Dedifferentiated amniotic fluid mesenchymal stem cell (primary cell): Measurements from ENCODE around the gene TFG.
A peak's percentile ranks its signal among the peaks of the same experiment; 100 is the strongest.
"Not testable (repeated sequence)": the region's sequence is repeated elsewhere in the genome, so short reads cannot be mapped to it uniquely, and the experiment has no call there.

ENCODE experiments used
- DNase-seq: peaks from one replicate; pipeline ENCODE4 v3.0.0-alpha.2; 2016; ENCODE audit errors: extremely low spot score

Gene TFG

DNA sequence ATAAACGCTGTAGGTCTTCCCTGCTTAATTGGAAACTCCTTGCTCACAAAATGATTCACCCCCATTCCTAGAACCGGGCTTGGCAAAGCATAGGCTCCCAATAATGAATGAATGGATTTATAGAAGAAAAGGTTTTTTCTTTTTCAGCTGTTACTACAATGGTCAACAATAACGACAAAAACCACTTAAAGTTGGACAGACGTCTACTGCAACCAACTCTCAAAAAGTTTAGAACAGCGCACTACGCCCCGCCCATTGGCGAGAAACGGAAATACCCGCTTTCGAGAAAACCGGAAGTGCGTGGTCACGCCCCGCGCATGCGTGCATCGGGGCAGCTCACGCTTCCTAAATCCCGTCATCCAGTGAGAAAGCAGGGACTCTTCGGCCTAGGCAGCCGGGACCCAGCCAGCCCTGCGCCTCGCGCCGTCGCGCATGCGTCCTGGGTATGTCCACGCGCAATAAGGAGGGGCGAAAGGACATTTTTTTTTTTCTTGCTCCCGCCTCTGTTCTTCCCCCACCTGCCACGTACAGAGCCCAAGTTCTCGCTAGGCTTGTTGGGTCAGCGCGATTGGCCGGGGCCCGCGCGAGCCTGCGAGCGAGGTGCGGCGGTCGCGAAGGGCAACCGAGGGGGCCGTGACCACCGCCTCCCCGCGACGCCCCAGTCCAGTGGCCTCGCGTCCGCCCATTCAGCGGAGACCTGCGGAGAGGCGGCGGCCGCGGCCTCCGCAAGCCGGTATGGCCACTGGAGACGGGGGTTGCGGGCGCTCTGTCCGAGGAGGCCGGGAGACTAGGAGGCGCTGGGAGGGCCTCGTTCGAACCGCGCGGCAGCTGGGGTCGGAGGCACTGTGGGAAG lies at the start of gene TFG:
Gene TFG (plus strand): TSS at position 506 of the 853 bp plus-strand sequence. CDS start 4,192 bp downstream, outside the sequence.
- peak; percentile 99 for DNase-seq

DNA sequence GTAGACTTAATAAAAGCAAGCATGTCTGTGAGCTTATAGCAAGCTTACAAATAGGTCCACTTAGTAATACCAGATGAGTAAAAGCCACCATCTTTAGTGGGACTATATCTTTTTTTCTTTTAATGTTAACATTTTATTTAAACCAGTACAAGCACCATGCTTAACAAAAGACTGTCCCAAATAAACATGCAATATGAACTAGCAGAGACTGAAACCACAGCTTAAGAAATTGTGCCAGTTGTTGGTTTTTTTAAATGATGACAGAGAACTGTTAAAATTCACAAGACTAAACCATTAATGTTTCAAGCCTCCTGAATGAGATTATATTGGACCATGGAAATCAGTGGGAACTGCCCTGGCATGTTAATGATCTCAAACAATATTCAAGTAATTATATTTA lies 48.0 kb upstream of the TFG start:
- DNase-seq, result not testable (repeated sequence)

DNA sequence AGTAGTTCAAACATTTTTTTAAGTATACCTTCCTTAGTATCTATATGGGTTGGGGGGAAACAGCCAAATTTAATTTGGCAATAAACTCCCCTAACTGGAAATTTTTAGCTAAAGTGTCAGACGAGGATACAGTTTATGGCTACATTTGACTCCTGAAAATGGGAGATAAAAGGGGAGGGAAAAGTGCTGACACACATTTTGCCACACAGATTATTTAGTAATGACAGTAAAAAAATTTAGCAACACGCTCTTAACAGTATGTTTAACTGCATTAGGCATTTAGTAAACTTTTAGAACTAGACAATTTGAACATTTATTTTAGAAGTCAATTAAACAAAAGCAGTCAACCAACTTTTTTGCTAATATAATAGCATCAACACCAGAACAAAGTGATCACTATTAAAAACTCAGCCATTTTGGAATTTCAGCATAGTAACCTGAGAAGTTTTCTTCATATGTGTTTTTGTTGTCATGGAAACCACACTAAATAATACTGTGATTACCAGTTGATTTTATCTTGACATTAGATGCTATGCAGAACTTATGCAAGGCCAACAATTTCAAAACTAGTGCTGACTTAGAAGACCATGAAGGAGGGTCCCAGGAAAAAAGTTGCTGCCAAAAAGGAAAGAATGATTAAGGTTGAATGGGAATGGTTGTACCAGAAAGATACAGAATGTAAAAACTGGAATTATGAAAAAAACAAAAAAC lies 47.0 kb upstream of the TFG start:
- peak; percentile 54 for DNase-seq

DNA sequence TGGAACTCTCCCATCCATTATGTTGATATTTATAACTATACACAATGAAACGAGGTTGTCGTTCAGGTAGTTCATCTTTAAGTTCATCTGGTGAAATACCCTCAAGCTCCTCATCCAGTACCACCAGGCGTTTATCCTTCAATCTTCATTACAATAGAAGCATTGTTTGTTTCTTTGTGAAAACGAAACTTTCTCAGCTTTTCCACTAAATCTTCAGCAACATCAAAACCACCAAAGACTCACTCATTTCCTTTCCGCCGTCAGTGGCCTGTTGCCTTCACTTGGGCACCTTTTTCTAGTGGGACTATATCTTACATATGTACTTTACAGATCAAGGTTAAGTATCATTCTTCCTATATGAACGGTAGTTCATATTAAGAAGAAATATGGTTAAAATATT lies 44.1 kb upstream of the TFG start:
- no peak for DNase-seq

DNA sequence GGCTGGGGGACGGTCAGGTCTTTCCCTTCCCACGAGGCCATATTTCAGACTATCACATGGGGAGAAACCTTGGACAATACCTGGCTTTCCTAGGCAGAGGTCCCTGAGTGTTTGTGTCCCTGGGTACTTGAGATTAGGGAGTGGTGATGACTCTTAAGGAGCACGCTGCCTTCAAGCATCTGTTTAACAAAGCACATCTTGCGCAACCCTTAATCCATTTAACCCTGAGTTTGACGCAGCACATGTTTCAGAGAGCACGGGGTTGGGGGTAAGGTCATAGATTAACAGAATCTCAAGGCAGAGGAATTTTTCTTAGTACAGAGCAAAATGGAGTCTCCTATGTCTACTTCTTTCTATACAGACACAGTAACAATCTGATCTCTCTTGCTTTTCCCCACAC lies 42.6 kb upstream of the TFG start:
- DNase-seq, result not testable (repeated sequence)

DNA sequence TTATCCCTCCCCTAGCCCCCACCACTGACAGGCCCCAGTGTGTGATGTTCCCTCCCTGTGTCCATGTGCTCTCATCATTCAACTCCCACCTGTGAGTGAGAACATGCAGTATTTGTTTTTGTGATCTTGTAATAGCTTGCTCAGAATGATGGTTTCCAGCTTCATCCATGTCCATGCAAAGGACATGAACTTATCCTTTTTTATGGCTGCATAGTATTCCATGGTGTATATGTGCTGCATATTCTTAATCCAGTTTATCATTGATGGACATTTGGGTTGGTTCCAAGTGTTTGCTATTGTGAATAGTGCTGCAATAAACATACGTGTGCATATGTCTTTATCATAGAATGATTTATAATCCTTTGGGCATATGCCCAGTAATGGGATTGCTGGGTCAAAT lies 42.0 kb upstream of the TFG start:
- not testable (repeated sequence) for DNase-seq

DNA sequence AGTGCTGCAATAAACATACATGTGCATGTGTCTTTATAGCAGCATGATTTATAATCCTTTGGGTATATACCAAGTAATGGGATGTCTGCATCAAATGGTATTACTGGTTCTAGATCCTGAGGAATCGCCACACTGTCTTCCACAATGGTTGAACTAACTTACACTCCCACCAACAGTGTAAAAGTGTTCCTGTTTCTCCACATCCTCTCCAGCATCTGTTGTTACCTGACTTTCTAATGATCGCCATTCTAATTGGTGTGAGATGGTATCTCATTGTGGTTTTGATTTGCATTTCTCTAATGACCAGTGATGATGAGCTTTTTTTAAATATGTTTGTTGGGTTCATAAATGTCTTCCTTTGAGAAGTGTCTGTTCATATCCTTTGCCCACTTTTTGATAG lies 38.3 kb upstream of the TFG start:
- not testable (repeated sequence) for DNase-seq

DNA sequence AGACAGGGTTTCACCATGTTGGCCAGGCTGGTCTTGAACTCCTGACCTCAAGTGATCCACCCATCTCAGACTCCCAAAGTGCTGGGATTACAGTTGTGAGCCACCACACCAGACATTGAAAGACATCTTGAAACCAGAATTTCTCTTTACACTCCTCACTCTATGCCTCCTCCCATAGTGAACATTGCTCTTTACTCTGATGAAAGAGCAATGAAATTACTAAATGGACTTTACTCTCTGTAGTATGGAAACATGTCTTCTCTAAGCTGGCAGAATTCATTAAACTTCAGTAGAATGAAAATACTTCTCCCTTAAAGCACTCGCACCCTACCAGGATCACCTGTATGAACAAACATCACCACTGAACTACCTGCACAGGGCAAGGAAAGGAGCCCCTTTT lies 27.8 kb upstream of the TFG start:
- no peak for DNase-seq

DNA sequence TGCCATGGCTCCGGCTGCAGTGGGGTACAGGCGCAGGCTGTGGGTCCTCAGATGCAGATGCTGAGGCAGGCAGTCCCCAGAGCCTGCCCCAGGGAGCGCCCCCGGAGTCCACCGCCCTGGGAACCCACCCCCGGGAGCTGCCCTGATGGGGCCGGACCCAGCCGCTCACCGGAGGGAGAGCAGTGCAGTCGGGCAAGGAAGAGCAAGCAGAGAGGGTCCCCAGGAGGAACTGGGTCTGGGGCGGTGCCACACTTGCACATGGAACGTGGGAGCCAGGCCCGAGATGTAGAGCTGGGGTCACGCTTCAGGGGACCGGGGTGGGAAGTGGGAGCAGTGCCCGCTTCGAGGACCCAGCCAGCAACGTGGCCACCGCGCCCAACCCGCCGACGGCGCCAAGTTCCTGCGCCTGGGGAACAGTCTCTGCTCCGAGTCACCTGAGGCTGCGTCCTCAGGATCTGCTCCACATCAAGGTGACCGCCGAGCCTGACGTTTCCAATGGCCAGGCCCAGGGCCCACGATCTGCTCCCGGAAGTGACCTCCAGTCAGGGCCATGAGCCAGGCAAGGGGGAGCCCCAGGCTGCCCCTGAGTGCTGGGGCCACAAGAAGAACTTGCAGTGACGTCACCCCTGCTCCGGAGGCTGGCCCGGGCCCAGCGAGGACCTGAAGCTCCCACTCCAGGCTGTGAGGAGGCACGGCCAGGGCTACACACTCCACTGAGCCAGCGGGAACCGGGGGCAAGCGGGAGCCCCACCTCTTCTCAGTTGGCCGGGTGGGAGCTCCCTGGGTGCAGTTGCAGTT lies 27.0 kb upstream of the TFG start:
- DNase-seq, result peak; percentile 3

DNA sequence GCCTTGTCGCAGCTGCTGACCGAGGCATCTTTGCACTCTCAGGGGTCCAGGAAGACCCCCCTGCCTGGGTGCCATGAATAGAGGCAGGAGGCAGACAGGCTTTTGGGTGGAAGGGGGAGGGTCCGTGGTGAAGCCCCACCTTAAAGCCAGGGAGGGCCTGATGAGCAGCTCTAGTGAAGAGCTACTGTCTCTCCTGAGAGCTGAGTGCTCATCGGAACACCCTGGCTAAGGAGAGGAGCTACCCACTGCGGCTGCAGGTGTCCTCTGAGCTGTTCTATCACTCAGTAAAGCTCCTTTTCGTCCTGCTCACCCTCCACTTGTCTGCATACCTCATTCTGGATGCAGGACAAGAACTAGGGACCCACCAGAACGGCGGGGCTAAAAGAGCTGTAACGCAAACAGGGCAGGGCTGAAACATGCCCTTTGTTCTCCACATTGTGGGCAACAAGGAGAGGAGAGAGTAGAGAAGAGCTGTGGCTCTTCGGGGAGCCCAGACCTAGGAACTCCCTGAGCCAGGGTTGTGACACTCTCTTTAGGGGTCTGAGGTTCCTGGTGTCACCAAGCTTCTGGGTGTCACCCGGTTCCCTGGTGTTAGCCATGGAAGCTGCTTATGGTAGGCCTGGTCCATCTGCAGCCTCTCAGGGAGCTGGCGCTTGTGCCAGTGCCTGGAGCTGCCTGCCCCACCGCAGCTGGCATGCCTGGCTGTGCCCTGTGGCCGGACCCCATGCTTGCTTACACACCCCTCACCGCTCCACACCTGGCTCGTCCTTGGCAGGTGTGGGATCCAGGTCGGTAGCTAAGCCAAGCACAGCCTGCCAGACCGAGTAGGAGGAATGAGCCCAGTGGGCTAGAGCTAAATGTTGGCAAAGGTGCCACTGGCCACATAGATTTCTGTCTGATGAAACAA lies 26.2 kb upstream of the TFG start:
- peak; percentile 9 for DNase-seq

DNA sequence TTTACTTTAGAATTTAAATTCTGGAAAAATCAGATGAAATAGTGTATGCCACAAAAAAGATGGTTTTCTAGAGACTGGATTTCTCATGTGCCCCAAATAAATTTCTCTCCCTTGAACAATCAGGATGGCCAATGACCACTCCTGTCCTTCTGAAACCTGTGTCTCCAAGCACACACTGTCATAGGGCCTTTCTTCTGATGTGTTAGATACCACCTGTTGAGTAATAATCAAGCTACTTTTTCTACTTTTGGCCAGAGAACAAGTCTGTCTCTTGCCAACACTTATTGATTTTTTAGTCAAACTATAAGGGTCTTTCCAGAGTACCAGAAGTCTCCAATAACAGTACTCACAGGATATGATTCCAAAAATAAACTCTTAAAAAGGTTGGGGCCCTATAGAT lies 16.1 kb upstream of the TFG start:
- no peak for DNase-seq

DNA sequence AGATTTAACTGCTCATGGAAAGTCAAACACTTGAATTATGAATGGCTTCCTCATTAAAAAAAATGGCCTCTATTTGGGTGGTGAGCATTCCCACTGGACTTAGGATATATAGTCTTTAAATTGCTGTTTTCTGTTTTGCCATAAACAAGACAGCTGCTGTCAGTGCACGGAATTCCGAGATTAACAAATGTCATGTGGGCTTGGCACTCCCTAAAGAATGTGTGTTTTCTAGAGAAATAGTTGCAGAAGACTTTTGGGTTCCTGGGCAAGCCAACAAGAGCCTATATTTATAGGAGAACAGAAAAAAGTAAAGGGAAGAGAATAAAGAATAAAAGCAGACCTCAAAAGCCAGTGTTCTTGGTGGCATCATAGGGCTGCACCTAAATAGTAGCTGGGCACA lies 13.6 kb upstream of the TFG start:
- no peak for DNase-seq

DNA sequence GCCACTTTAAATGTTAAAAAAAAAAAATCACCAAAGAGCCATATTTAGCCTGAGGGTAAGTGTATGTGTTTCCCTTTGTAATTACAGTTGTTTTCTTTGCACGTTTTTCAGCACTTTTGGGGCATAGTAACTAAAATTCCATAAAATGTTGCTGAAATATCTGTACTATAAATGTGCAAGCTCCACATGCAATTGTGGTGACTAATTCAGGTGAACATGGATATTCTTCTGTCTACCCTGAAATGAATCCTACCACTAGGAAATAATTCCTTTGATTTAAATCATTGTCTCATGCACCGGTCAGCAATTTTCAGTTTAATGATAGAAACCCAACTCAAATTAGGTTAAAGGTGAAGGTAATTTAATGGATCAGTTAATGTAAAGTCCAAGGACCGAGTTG lies 13.1 kb upstream of the TFG start:
- DNase-seq, result no peak

DNA sequence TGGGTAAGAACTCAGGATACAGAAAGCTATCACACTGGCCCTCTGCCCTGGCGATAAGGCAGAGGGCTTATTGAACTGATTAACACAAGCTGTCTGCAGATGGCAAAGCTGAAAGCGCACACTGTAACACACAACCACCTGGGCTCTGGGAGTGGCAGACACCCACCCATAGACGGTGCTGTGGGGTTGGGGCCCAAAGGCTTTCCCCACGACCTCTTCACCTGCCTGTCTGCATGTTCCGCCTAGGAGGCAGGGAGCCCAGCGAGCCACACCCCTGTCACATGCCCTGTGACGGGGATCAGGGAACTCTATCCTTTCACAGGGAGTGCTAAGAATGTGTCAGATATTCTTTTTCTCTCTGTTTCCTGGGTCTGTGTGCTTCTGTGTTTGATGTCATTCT lies 12.1 kb upstream of the TFG start:
- DNase-seq, result no peak

DNA sequence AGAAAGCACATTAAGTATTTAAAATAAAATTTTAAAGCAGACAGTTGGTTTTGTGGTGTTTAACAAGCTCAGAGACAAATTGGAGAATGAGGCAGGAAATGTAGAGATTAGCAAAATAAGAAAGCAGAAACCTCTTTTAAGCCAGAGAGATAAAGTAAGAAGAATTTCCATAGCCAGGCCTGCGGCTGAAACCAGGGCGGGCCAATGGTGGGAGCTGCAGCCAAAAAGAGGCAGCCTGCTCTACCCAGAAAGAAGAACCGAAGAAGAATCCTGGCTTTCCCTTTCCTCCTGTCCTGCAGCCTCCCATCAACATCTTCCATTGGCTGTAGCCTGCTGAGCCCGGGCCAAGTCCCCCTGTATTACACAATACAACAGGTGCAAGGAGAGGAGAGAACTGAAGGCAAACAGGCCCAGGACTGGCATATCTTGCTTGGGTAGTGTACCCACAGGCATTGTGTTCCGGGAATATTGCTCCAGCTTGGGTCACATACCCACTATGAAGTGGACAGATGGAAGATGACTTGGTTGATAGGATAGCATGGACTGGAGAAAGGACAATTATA lies 11.5 kb upstream of the TFG start:
- no peak for DNase-seq

DNA sequence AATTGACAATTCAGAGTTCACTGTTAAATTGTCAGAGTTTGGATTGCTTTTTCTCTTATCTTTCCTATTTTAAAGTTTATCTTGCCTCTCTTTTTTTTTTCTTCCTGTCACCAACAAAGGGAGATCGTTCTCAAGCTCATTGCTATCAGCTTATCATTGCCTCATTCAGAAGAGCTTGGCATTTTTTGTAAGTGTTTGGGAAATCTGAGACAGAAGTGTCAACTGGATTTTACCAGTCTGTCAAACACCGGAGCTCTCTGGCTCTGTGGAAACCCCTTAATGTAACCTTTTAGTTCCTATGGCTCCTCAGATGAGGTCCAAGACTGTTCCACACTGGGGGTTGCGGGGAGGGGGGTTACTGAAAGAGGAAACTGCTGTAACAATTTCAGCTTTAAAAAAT lies 10.6 kb upstream of the TFG start:
- DNase-seq, result no peak

DNA sequence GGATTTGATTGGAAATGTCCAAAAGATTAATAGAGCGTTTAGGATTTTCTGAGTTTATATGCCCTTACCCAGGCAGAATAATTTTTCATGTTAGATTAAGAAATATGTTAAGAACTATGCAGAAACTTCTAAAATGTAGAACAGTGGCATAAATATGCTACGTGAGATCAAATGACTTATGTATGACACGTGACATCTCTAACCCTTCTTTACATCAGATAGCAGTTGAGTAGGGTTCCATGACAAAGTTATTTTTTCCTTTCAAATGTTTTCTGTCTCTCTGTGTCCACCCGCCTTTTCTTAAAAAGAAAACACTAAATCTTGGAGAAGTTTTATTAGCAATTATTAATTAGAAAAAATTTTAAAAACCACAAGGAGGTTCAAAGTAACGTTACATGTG lies 8.6 kb upstream of the TFG start:
- DNase-seq, result no peak

DNA sequence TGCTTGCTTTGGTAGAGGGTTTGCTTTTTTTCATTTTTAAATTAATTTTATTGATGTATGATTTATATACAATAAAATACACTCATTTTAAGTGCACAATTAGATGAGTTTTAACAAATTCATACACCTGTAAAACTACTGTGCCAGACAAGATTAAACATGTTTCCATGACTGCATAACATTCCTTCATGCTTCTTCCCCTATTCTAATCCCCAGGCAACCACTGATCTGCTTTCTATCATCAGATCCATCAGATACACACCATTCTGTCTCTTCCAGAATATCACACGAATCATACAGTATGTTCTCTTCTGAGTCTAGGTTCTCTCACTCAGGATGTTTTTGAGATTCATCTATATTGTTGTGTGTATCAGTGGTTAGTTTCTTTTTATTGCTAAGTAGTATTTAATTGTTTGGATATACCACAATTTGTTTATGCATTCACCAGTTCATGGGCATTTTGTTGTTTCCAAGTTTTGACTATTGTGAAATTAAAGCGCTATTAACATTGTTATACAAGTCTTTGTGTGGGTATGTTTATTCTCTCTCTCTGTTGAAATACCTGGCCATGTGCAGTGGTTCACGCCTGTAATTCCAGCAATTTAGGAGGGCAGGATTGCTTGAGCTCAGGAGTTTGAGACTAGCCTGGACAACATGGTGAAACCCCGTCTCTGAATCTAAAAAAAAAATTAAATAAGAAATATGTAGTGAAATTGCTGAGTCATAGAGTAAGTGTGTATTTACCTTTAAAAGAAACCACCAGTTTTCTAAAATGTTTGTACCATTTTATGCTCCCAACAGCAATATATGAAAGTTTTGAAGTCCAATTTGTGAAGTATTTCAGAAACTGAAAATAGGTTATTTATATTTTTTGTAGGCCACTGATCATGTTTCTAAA lies 7.0 kb upstream of the TFG start:
- DNase-seq, result no peak

DNA sequence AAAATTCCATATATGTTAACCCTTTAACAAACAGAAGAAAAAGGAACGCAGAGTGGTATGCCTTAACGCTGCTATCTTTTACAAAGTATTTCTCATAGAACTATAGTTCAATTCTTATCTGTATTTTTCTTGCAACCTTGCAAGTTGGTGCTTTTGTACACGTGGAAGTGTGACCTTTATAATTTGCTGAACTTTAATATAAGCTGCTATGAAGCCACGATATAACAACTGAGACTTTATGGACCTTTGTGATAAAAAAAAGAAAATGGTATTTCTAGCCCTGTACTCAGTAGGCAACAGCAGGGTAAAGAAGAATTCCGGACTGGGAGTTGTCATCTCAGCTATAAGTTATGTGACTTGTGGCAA lies 6.3 kb upstream of the TFG start:
- DNase-seq, result no peak

DNA sequence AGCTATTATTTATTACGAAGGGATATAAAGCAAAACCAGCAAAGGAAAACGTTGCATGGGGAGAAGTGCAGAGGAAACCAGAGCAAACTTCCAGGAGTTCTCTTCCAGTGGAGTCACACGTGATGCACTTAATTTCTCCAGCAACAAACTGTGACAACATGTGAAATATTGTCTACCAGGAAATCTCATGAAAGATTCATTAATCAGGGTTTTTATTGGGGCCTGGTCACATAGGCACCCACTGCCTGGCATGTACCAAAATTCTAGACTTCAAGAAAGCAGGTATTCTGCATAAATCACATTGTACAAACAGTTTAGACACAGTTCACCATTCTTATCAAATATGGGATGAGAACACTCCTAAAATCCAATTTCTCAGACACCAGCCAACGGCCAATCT lies 5.4 kb upstream of the TFG start:
- no peak for DNase-seq
